ENCODE results near the gene TNC. TPM values are rescaled to one million over a fixed set of nuclear protein-coding genes. Genes with fewer than 3 reads are reported as not detected.
A peak's percentile ranks its signal among the peaks of the same experiment; 100 is the strongest.

The TNC gene
- total RNA-seq: 10 to 100 TPM in 1 of 6 donors, 1 to 10 TPM in 3, under 1 TPM in 2; 0.55 to 12.5 (median 1.6) TPM
- 1 to 10 TPM in 1 of 2 donors, under 1 TPM in 1; 0.31 to 1.2 TPM for polyA plus RNA-seq

GRCh38 chr9:115117999-115118878 lies at the start of gene TNC:
TNC (minus strand) TSS chr9:115118157; CDS start chr9:115091018, 27,139 bp downstream.
- Histone ChIP-seq H3K36me3 (no peaks in the 10 kb centered on the region), H3K27me3 (peaks cover 0 to 18% (median 0%) of the 10 kb centered on the region in 4 donors), H3K27ac (no peak within 1 kb of the TSS), H3K4me1 (peaks cover 0 to 10% (median 0%) of the 10 kb centered on the region in 3 donors), H3K9me3 (no peaks in the 10 kb centered on the region), H3K4me3 (peak within 1 kb of the TSS in 2 of 4 donors; percentile 13 to 29)
- TF ChIP-seq CTCF (IDR thresholded peaks at IDR 0.05): no peak
- FAIRE-seq (no peak), ATAC-seq (peak; percentile 61 to 87 (median 76)), DNase-seq (peak in 5 of 6 donors; percentile 19 to 62 (median 37))
- WGBS, 2 donors: 1% methylated on average over 33 to 37 of the region's 37 CpGs
- intact Hi-C loops (cut with DNase I): no loop called here

- H3K27ac ChIP-seq: no peak overlapping the region
- H3K4me3 ChIP-seq: no peak overlapping the region
- no peak for ATAC-seq
- intact Hi-C loops (cut with DNase I): no loop called here
- no peaks in the 10 kb centered on the region for H3K36me3 ChIP-seq
- no peak for TF ChIP-seq CTCF (IDR thresholded peaks at IDR 0.05)
- no peaks in the 10 kb centered on the region for H3K9me3 ChIP-seq
- no peak for FAIRE-seq
- no peaks in the 10 kb centered on the region for H3K27me3 ChIP-seq
- H3K4me1 ChIP-seq: no peaks in the 10 kb centered on the region
- 46 to 60% methylated on average over 3 of the region's 3 CpGs for WGBS, 2 donors
- no peak for DNase-seq
Measured at GRCh38 chr9:115167175-115167574, 49.2 kb upstream of the TNC start.

- intact Hi-C loops (cut with DNase I): no loop called here
- FAIRE-seq (no peak), DNase-seq (no peak), ATAC-seq (no peak)
- no peak for TF ChIP-seq CTCF (IDR thresholded peaks at IDR 0.05)
- H3K4me3 ChIP-seq: no peak overlapping the region
- peak overlapping the region in 1 of 4 donors; percentile 28 for H3K27ac ChIP-seq
- no peaks in the 10 kb centered on the region for H3K36me3 ChIP-seq
- H3K27me3 ChIP-seq: no peaks in the 10 kb centered on the region
- H3K4me1 ChIP-seq: no peaks in the 10 kb centered on the region
- no peaks in the 10 kb centered on the region for H3K9me3 ChIP-seq
Measured at GRCh38 chr9:115165233-115165632, 47.3 kb upstream of the TNC start.

GRCh38 chr9:115164511-115164974 lies 46.6 kb upstream of the TNC start:
- 34 to 46% methylated on average over 3 of the region's 3 CpGs for WGBS, 2 donors
- Histone ChIP-seq H3K4me3 (no peak overlapping the region), H3K27ac (peak overlapping the region in 1 of 4 donors; percentile 28), H3K4me1 (no peaks in the 10 kb centered on the region), H3K27me3 (no peaks in the 10 kb centered on the region), H3K36me3 (no peaks in the 10 kb centered on the region), H3K9me3 (no peaks in the 10 kb centered on the region)
- DNase-seq (peak in 4 of 6 donors; percentile 18 to 61 (median 32)), ATAC-seq (peak in 2 of 4 donors; percentile 57 to 65), FAIRE-seq (no peak)
- no peak for TF ChIP-seq CTCF (IDR thresholded peaks at IDR 0.05)
- intact Hi-C loops (cut with DNase I): no loop called here

- ATAC-seq (no peak), DNase-seq (no peak), FAIRE-seq (no peak)
- Histone ChIP-seq H3K4me1 (no peaks in the 10 kb centered on the region), H3K4me3 (no peak overlapping the region), H3K27ac (no peak overlapping the region), H3K27me3 (no peaks in the 10 kb centered on the region), H3K36me3 (no peaks in the 10 kb centered on the region), H3K9me3 (no peaks in the 10 kb centered on the region)
- no peak for TF ChIP-seq CTCF (IDR thresholded peaks at IDR 0.05)
- 57 to 79% methylated on average over 1 of the region's 1 CpG for WGBS, 2 donors
- intact Hi-C loops (cut with DNase I): no loop called here
Measured at GRCh38 chr9:115162946-115163345, 45.0 kb upstream of the TNC start.

Data from pancreas (tissue), 10 donors.